ENCODE data around the gene POLR1G.

The POLR1G gene

DNA sequence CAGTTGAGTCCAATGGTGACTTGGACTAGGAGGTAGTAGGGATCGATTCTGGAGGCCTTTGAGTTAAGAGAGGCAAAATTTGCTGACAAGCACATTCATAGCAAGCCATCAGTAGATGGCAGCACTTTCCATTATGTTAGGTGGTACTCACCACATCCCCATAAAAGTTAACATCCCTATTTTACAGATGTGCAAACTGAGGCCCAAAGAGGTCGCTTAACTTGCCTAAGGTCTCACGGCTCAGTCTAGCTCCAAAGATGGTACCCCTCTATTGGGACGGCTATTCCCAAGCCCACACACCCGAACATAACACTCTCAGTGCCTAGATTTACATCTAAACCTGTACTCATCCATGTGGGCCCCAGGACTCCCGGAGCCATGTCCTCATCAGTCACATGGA is 39.9 kb downstream of the POLR1G start:
- no peaks in the 10 kb centered on the region for H4K20me1 ChIP-seq (ENCODE audit: insufficient read depth, low read length)
- H3F3A ChIP-seq (ENCODE audit: insufficient read depth, low read length), result peaks cover 30% of the 10 kb centered on the region
- H3K9me3 ChIP-seq (replicated peaks; ENCODE audit: insufficient read depth, low read length), result no peaks in the 10 kb centered on the region
- H3K4me2 ChIP-seq (ENCODE audit: low read depth, low read length), result no peak overlapping the region
- no peaks in the 10 kb centered on the region for H3K9me2 ChIP-seq (replicated peaks; ENCODE audit: insufficient read depth, low read length)
- no peaks in the 10 kb centered on the region for H3K36me3 ChIP-seq (replicated peaks; ENCODE audit: insufficient read depth, low read length)
- H3K27ac ChIP-seq (ENCODE audit: low read length), result no peak overlapping the region
- peak; percentile 53 for DNase-seq
- no peaks in the 10 kb centered on the region for H3K27me3 ChIP-seq (replicated peaks; ENCODE audit: insufficient read depth, low read length)
- TF ChIP-seq, protein P1, sequence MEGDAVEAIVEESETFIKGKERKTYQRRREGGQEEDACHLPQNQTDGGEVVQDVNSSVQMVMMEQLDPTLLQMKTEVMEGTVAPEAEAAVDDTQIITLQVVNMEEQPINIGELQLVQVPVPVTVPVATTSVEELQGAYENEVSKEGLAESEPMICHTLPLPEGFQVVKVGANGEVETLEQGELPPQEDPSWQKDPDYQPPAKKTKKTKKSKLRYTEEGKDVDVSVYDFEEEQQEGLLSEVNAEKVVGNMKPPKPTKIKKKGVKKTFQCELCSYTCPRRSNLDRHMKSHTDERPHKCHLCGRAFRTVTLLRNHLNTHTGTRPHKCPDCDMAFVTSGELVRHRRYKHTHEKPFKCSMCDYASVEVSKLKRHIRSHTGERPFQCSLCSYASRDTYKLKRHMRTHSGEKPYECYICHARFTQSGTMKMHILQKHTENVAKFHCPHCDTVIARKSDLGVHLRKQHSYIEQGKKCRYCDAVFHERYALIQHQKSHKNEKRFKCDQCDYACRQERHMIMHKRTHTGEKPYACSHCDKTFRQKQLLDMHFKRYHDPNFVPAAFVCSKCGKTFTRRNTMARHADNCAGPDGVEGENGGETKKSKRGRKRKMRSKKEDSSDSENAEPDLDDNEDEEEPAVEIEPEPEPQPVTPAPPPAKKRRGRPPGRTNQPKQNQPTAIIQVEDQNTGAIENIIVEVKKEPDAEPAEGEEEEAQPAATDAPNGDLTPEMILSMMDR (IDR thresholded peaks at IDR 0.05; ENCODE audit: low read length), result peak; percentile 57
- no peak for TF ChIP-seq EZH2phosphoT487 (IDR thresholded peaks at IDR 0.05; ENCODE audit: low read length)
- peaks cover 13% of the 10 kb centered on the region for H3K4me1 ChIP-seq (ENCODE audit: low read length)
- H3K4me3 ChIP-seq (ENCODE audit: low read length), result no peak overlapping the region
- no peak overlapping the region for H3K9ac ChIP-seq (ENCODE audit: low read length)
- H3K79me2 ChIP-seq (ENCODE audit: low read length), result no peaks in the 10 kb centered on the region
- no peak overlapping the region for H2AFZ ChIP-seq (ENCODE audit: low read length)

DNA sequence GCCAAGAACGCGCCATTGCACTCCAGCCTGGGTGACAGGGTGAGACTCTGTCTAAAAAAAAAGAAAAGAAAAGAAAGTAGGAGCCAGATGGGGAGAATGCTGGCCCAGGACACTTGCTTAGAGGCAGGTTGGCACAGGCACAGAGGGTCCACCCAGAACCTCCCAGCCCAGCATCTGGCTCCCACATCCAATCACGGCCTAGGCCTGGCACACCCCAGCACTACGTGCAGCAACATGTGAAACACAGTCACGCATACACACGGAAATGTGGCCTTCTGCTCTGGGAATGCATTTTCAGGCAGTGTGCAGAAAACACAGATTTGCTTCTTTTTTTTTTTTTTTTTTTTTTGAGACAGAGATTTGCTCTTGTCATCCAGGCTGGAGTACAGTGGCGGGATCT is 40.5 kb downstream of the POLR1G start:
- H3K79me2 ChIP-seq (ENCODE audit: low read length), result no peaks in the 10 kb centered on the region
- peaks cover 20% of the 10 kb centered on the region for H3K4me1 ChIP-seq (ENCODE audit: low read length)
- H3K27ac ChIP-seq (ENCODE audit: low read length), result no peak overlapping the region
- no peaks in the 10 kb centered on the region for H3K9me3 ChIP-seq (replicated peaks; ENCODE audit: insufficient read depth, low read length)
- no peak overlapping the region for H3K4me2 ChIP-seq (ENCODE audit: low read depth, low read length)
- H3K9ac ChIP-seq (ENCODE audit: low read length), result no peak overlapping the region
- no peak overlapping the region for H2AFZ ChIP-seq (ENCODE audit: low read length)
- no peaks in the 10 kb centered on the region for H3K36me3 ChIP-seq (replicated peaks; ENCODE audit: insufficient read depth, low read length)
- no peaks in the 10 kb centered on the region for H3K9me2 ChIP-seq (replicated peaks; ENCODE audit: insufficient read depth, low read length)
- DNase-seq, result no peak
- TF ChIP-seq EZH2phosphoT487 (IDR thresholded peaks at IDR 0.05; ENCODE audit: low read length) (no peak), EZH2 (optimal IDR thresholded peaks at IDR 0.05; ENCODE audit: low read depth, low read length) (no peak)
- TF ChIP-seq, protein P1 (IDR thresholded peaks at IDR 0.05; ENCODE audit: low read length), result no peak
- H3F3A ChIP-seq (ENCODE audit: insufficient read depth, low read length), result peaks cover 36% of the 10 kb centered on the region
- no peak overlapping the region for H3K4me3 ChIP-seq (ENCODE audit: low read length)
- no peaks in the 10 kb centered on the region for H3K27me3 ChIP-seq (replicated peaks; ENCODE audit: insufficient read depth, low read length)
- no peaks in the 10 kb centered on the region for H4K20me1 ChIP-seq (ENCODE audit: insufficient read depth, low read length)

DNA sequence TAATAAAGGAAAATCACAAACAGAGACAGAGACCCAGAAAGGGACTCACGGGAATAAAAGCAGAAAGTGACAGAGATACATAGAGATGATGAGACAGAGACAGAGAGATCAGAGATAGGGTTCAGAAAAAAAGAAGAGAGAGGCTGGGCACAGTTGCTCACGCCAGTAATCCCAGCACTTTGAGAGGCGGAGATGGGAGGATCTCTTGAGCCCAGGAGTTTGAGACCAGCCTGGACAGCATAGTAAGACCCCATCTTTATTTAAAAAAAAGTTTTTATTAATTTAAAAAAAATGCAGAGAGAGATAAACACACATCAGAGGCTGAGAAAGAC is 41.9 kb downstream of the POLR1G start:
- no peak for TF ChIP-seq EZH2phosphoT487 (IDR thresholded peaks at IDR 0.05; ENCODE audit: low read length)
- TF ChIP-seq, protein P1 (IDR thresholded peaks at IDR 0.05; ENCODE audit: low read length), result no peak
- no peak for TF ChIP-seq EZH2 (optimal IDR thresholded peaks at IDR 0.05; ENCODE audit: low read depth, low read length)
- Histone ChIP-seq H3K4me2 (ENCODE audit: low read depth, low read length) (no peak overlapping the region), H4K20me1 (ENCODE audit: insufficient read depth, low read length) (no peaks in the 10 kb centered on the region), H3K27ac (ENCODE audit: low read length) (no peak overlapping the region), H3K4me3 (ENCODE audit: low read length) (no peak overlapping the region), H3K36me3 (replicated peaks; ENCODE audit: insufficient read depth, low read length) (no peaks in the 10 kb centered on the region), H2AFZ (ENCODE audit: low read length) (no peak overlapping the region), H3K9me3 (replicated peaks; ENCODE audit: insufficient read depth, low read length) (no peaks in the 10 kb centered on the region), H3K27me3 (replicated peaks; ENCODE audit: insufficient read depth, low read length) (no peaks in the 10 kb centered on the region), H3K79me2 (ENCODE audit: low read length) (no peaks in the 10 kb centered on the region), H3K9ac (ENCODE audit: low read length) (no peak overlapping the region), H3K4me1 (ENCODE audit: low read length) (peaks cover 18% of the 10 kb centered on the region), H3K9me2 (replicated peaks; ENCODE audit: insufficient read depth, low read length) (no peaks in the 10 kb centered on the region), H3F3A (ENCODE audit: insufficient read depth, low read length) (peaks cover 25% of the 10 kb centered on the region)
- DNase-seq, result no peak
